HG02943 (cell line): ENCODE measurements around the gene ERP44.
"Not testable (repeated sequence)": the region's sequence is repeated elsewhere in the genome, so short reads cannot be mapped to it uniquely, and the experiment has no call there.

ENCODE experiments used
- ATAC-seq: cut with Tn5 transposase; IDR thresholded peaks from one replicate; pipeline ENCODE4 v1.9.1; 2021; ENCODE audit warnings: mild to moderate bottlenecking, low read depth, moderate library complexity; ENCODE audit not compliant: unreplicated experiment

The ERP44 gene

DNA sequence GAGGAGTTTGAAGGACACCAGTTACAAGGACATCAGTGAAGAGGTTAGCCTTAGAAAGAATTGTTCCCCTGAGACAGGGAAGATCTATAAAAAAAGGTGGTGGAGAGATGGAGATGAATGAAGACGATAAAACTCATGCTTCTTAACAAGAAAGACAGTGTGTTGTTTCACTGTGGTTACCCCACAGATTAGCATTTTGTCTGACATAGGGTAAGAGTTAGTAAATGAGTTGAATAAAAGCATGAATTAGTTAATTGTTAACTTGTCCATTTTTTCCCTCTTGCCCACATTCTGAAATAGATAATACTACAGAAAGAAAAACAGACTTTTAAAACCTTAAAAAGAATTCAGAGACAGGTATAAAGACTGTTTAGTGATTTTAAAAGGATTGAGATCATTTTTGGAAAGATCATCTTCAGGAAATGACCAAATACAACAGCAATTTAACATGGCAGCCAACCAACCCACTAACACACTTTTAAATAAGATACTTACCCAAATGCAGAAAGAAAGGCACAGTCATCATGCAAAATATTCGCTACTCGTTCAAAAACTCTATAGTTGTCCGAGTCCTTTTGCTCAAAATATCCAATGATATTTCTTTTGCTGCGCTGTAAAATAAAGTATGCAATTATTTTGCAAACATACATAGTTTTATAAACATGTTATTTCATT lies 78.5 kb downstream of the ERP44 start:
- ATAC-seq = no peak

DNA sequence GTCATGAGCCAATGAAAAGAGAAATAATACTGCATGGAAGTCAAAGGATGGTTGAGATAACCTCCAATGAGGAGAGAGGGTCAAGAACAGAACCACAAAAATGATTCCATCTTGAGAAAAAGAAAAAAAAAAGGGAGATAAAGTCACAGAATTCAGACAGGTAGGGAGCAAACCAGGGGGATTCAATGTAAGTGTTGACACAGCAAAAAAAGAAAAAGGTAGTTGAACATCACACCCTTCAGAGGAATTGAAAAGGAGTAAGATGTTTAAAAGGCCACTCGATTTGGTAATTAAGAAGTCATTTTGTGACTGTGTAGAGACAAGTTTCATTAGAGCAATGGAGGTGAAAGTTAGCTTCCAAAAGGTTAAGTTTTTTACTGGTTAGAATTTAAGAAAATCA lies 79.3 kb downstream of the ERP44 start:
- no peak for ATAC-seq

GRCh38 chr9:100014846-100015245 lies 84.0 kb downstream of the ERP44 start:
- no peak for ATAC-seq

DNA sequence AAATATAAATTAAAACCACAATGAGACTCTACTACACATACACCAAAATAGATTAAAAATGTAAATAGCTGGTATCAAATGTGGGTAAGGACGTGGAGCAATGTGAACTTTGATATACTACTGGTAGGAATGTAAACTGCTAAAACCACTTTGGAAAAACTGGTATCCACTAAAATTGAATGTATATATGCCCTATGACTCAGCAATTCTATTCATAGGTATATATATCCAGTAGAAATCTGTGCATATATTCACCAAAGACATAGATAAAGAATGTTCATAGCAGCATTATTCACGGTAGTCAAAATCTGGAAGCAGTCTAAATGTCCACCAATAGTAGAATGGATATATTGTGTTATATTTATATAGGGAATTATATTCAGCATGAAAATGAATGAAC lies 85.2 kb downstream of the ERP44 start:
- ATAC-seq = no peak

DNA sequence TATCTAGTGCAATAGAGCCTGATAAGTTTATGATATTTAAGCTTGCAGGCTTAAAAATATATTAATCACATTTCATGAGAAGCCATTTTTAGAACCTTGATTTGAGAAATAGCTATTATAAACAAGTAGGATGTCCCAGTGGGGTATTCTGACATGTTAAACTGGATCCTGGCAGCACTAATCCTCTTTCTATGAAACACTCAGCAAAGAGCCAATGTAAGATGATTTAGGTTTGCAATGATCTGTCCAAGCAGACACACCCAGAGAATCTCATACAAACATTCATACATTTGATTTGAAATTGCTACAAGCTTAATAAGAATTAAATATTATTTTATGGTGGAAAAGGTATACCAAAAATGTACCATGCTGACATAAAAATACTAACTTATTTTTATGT lies 86.5 kb downstream of the ERP44 start:
- no peak for ATAC-seq

GRCh38 chr9:100011062-100011681 lies 87.6 kb downstream of the ERP44 start:
- ATAC-seq = no peak

- ATAC-seq = no peak
These were observed 99.0 kb downstream of the ERP44 start for GRCh38 chr9:99999797-100000196.

DNA sequence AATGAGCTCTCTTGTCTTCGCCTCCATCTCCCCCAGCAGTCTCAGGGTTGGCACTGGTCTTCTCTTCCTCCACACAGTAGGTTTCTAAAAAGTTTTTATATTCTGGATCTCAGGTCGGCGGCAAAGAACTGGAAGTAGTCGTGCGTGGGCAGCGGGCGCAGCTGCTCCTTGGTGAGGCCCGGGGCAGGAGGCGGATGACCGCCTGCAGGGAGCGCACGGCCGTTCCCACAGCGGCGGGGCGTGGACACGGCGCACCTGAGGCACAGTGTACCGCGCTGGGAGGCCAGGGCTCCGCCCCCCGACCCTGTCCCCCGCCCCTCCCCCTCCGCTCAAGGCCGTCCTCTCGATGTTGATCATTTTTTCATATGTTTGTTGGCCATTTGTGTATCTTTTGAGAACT lies 99.9 kb downstream of the ERP44 start:
- no peak for ATAC-seq

DNA sequence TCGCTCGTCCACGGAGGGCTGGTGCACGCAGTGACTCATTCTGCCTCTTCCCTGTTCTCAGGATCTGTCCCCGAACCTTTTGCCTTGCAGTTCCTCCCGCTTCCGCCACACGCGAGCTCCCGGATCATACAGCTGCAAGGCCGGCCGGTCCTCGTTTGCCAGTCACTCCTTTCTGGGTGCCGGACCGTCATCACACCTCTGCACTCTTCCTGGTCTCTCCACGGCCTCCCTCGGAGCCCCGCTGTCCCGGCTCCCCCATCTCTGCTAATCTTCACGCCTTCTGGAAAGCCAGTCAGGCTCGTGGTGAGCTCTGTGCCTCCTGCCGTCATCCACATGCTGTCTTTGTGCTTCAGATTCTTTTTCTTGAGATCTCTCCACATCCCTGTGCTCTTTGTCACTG lies 100.5 kb downstream of the ERP44 start:
- no peak for ATAC-seq

- not testable (repeated sequence) for ATAC-seq
These were observed 108.3 kb downstream of the ERP44 start for GRCh38 chr9:99990508-99990907.

- no peak for ATAC-seq
These were observed 112.2 kb downstream of the ERP44 start for GRCh38 chr9:99986642-99987041.

- ATAC-seq = no peak
These were observed 118.2 kb downstream of the ERP44 start for GRCh38 chr9:99980598-99980997.

- no peak for ATAC-seq
These were observed 120.6 kb downstream of the ERP44 start for GRCh38 chr9:99978221-99978620.

GRCh38 chr9:99977033-99977792 lies 121.6 kb downstream of the ERP44 start:
- no peak for ATAC-seq

GRCh38 chr9:99973455-99973854 lies 125.3 kb downstream of the ERP44 start:
- no peak for ATAC-seq

GRCh38 chr9:99971410-99971809 lies 127.4 kb downstream of the ERP44 start:
- no peak for ATAC-seq

- ATAC-seq = no peak
These were observed 128.3 kb downstream of the ERP44 start for GRCh38 chr9:99970481-99970880.

DNA sequence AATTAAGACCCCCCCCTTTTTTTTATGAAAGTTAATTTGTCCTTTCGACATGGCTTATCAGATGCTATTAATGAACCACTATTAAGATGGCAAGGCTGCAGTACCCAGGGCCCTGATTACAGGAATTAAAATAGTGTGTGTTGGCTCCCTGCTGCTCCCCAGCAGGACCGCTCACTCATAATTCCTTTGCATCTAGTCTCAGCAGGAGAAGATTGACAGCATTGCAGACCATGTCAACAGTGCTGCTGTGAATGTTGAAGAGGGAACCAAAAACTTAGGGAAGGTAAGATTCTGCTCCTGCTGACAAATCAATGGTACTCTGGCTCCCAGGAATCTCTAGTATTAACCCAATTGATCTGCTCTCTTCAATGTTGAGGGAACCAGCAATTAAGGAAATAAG lies 131.3 kb downstream of the ERP44 start:
- ATAC-seq = no peak

DNA sequence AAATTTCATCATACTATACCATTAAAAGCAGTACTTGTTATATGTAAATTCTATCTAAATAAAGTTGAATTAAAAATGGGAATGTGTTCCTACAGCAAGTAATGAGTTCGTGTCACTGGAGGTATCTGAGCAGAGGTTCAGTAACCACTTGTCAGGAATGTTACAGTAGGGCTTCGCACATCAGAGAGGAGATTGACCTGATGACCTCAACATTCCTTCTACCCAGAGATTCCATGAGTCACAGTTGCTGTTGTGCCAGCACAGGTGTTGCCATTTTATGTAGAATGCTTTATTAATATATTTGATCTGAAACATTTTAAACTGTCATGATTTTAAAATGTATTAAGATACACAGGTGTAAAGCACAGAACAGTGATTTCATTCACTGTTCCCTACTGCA lies 132.1 kb downstream of the ERP44 start:
- ATAC-seq = no peak

DNA sequence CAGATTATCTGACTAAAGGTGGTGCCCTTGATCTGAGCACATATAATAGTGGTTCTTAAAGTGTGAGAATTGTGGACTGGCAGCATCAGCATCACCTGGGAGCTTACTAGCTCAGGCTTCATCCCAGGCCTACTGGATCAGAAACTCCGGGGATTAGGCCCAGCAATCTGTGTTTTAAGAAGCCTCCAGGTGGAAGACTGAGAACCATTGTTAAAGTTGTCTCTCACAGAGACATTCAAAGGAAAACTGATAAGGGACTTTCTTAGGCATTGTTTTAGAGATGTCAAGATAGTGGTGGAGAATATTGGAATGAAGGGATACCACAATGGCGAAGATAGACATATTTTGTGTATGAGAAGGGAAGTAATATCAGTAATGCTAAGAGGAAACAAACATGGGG lies 132.8 kb downstream of the ERP44 start:
- no peak for ATAC-seq

- no peak for ATAC-seq
These were observed 134.5 kb downstream of the ERP44 start for GRCh38 chr9:99964336-99964735.
